ENCODE results near the gene TRAM2.
A peak's percentile ranks its signal among the peaks of the same experiment; 100 is the strongest.
"Not testable (repeated sequence)": the region's sequence is repeated elsewhere in the genome, so short reads cannot be mapped to it uniquely, and the experiment has no call there.

TRAM2 gene

GRCh38 chr6:52500238-52501129 is 76.4 kb downstream of the TRAM2 start:
- no peak overlapping the region for H3K4me3 ChIP-seq (ENCODE audit: low read depth, low read length)
- DNase-seq (ENCODE audit: low read depth) = no peak

DNA sequence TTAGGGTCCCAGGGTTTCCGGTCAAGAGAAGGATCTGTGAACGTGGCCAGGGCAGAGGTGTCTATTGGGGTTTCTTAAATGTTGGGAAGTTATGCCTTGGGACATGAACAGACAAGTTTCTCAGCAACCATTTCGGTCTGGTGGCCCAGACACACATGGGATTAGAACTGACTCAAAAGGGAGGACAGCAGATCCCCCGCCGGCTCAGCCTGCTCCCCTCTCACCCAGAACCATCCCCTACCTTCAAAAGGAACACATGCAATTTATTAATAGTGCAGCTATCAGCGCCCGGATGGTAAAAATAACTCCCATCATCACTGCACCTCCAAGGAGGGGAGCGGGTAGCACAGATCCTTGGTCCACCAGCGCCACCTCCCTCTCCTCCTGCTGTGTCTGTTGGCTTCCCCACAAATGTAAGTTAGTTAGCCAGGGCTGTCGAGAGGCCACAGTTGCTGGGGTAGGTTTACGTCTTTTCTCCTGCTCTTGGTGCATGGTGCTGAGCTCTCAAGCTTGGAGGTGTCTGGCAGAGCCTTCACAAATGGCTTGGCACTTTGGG is 77.1 kb downstream of the TRAM2 start:
- no peak overlapping the region for H3K4me3 ChIP-seq (ENCODE audit: low read depth, low read length)
- no peak for DNase-seq (ENCODE audit: low read depth)

DNA sequence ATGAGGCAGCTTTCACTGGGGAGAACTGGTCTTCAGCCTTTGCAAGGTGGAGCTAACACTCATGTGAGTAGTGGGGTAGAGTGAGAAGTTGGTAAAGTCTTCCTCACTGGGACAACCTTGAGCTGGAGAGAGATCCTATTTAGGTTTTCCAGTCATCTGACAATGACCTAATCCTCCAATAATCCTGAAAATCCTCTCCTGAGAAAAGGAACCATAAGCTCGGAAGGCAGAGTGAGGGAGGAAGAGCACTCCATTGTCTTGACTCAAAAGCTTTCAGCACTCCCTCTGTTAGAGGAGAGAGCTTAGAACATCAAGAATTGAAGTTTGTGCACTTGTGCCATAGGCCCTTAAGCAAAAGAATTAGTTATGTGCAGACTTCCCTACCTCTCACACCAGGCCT is 77.8 kb downstream of the TRAM2 start:
- DNase-seq (ENCODE audit: low read depth) = no peak
- no peak overlapping the region for H3K4me3 ChIP-seq (ENCODE audit: low read depth, low read length)

GRCh38 chr6:52498538-52499017 is 78.3 kb downstream of the TRAM2 start:
- H3K4me3 ChIP-seq (ENCODE audit: low read depth, low read length) = no peak overlapping the region
- DNase-seq (ENCODE audit: low read depth) = no peak

DNA sequence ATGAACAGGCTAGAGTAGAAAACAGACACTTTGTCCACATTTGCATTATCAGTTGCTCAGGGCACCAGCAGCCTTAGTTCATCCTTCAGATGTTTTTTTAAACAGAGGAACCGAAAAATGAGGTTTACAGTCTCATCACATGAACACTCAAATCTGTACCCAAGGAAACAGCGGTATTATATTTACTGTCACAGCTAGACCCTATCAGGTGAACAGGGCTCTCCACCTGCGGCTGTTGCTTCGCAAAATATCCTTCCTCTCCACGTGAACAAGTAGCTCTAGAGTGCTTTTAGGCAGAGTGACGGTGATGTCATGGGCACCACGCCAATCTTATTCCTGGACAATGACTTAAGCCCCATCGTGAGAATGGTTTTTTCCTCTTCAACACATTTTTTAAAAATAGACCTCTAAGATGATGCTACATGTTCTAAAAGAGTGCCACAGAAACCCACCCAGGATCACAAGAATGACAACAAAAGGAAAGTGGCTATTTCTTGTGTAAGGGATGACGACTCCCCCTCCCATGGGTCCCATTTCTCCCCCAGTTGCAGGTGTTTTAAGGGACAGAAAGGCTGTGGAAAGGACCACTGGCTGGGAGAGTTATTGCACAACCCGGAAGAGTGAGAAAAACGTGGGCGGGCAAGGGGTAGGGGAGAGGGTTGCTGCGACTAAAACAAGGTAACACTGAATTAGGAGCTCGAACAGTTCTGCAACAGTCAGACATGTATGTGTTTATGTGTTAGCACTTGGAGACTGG is 79.0 kb downstream of the TRAM2 start:
- no peak overlapping the region for H3K4me3 ChIP-seq (ENCODE audit: low read depth, low read length)
- DNase-seq (ENCODE audit: low read depth) = no peak

- no peak overlapping the region for H3K4me3 ChIP-seq (ENCODE audit: low read depth, low read length)
- no peak for DNase-seq (ENCODE audit: low read depth)
Measured at GRCh38 chr6:52496631-52497030, 80.2 kb downstream of the TRAM2 start.

DNA sequence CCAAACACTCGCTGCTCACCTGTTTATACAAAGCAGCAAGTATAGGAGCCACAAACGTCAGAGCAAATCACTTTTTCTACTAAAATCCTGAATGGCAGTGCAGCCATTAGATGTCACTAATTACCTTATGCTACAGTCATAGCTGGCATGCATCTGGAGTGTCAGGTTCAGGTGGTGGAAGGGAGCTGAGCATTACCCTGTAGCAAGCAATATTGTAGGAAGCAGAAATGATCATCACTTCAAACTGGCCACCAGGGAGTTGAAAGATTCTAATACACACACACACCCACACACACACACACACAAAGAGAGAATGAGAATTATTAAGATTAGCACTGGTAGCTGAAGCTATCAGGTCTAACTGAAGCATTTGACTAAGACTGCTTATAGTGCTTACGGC is 80.9 kb downstream of the TRAM2 start:
- no peak overlapping the region for H3K4me3 ChIP-seq (ENCODE audit: low read depth, low read length)
- DNase-seq (ENCODE audit: low read depth) = no peak

- DNase-seq (ENCODE audit: low read depth) = no peak
- no peak overlapping the region for H3K4me3 ChIP-seq (ENCODE audit: low read depth, low read length)
Measured at GRCh38 chr6:52494298-52495072, 82.4 kb downstream of the TRAM2 start.

DNA sequence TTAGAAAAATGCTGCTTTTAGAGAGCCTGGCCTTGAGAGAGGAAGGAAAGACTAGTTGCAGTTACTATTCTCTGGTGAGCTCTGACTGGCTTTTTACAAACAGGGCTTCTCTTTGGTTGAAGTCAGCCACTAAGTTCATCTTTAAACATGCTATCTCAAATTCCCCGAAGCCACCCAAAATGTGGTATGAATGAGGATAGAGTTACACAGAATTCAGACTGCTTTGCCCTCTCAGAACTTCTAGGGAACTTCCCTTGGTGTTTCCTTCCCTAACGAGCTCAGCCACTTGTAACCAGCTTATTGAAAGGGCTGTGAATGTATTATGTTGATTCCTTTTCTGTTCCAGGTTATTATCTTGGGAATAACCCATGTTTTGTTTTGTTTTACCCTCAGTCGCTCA is 83.2 kb downstream of the TRAM2 start:
- DNase-seq (ENCODE audit: low read depth) = no peak
- H3K4me3 ChIP-seq (ENCODE audit: low read depth, low read length) = no peak overlapping the region

GRCh38 chr6:52491203-52492069 is 85.4 kb downstream of the TRAM2 start:
- no peak for DNase-seq (ENCODE audit: low read depth)

GRCh38 chr6:52489881-52490280 is 87.0 kb downstream of the TRAM2 start:
- H3K4me3 ChIP-seq (ENCODE audit: low read depth, low read length) = no peak overlapping the region
- DNase-seq (ENCODE audit: low read depth) = no peak

More at GRCh38 chr6:52491203-52492069, 85.4 kb downstream of the TRAM2 start:
- H3K4me3 ChIP-seq (ENCODE audit: low read depth, low read length) = no peak overlapping the region

- H3K4me3 ChIP-seq (ENCODE audit: low read depth, low read length) = no peak overlapping the region
- DNase-seq (ENCODE audit: low read depth) = no peak
Measured at GRCh38 chr6:52483671-52484003, 93.2 kb downstream of the TRAM2 start.

- no peak for DNase-seq (ENCODE audit: low read depth)
- no peak overlapping the region for H3K4me3 ChIP-seq (ENCODE audit: low read depth, low read length)
Measured at GRCh38 chr6:52482903-52483670, 93.8 kb downstream of the TRAM2 start.

DNA sequence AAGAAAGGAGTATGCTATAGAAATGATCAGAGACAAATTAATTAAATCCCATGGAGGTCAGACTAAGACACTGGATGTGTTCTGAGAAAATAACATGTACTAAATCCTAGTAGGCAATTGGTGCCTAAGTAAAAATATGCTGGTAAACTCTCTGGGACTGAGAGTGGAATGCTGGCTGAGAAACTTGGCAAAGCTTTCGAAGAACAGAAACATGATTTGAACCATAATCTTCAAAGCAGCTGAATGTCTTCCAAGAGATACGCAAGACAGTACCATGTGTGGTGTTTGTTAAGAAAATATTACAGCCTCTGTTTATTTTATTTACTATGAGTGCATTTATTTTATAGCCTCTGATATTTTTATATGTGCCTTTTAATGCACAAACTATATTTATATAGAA is 101.6 kb downstream of the TRAM2 start:
- no peak for DNase-seq (ENCODE audit: low read depth)

DNA sequence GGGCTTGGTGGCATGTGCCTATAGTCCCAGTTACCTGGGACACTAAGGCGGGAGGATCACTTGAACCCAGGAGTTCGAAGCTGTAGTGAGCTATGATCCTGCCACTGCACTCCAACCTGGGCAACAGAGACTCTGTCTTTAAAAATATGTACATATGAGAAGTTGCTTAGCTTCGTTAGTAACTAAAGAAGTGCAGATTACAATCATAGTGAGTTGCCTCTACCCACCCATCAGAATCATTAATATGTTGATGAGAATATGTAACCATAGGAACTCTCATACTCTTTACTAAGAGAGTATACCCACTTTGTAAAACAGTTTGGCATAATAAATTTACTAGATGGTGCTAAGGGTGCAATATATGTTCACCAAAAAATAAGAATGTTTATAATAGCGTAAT is 102.7 kb downstream of the TRAM2 start:
- no peak overlapping the region for H3K4me3 ChIP-seq (ENCODE audit: low read depth, low read length)
- DNase-seq (ENCODE audit: low read depth) = no peak

More for the DNA sequence above, 101.6 kb downstream of the TRAM2 start:
- H3K4me3 ChIP-seq (ENCODE audit: low read depth, low read length) = no peak overlapping the region

- H3K4me3 ChIP-seq (ENCODE audit: low read depth, low read length); DNase-seq (ENCODE audit: low read depth): not testable (repeated sequence)
Measured at GRCh38 chr6:52461194-52461593, 115.7 kb downstream of the TRAM2 start.

DNA sequence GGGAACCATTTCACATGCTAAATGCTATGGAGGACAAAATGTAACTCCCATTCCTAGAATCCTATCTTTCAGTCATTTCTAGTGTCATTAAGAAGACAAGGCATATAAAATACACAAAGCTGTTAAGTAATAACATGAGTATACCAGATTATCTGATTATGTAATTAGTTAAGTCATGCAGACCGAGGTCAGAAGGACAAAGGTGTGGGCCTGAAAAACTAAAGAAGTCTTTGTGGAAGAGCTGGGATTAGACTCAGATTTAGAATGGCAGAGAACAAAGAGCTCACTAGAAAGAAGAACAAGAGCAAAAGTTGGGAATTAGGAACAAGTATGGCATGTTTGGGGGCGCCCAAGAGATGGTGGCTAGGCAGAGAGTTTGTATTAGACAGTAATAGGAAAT is 119.8 kb downstream of the TRAM2 start:
- no peak overlapping the region for H3K4me3 ChIP-seq (ENCODE audit: low read depth, low read length)
- DNase-seq (ENCODE audit: low read depth) = no peak

DNA sequence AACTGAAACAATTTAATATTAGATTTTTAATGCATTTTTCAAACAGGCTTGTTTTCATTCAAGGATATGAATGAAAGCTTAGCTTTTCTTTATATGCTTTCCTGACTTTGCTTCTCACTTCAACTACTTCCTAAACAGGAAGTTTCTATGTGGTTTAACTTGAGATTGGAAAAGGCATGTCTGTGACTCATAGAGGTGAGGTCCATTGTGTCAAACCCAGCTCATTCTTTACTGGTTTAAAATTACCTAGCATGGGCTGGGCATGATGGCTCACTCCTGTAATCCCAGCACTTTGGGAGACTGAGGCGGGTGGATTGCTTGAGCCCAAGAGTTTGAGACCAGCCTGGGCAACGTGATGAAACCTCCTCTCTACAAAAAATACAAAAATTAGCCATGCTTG is 122.3 kb downstream of the TRAM2 start:
- peak; percentile 0 for DNase-seq (ENCODE audit: low read depth)
- H3K4me3 ChIP-seq (ENCODE audit: low read depth, low read length) = no peak overlapping the region

Measured in skeletal muscle cell (primary cell).